HG03196 (cell line): ENCODE measurements around the gene S100A9.
"Not testable (repeated sequence)": the region's sequence is repeated elsewhere in the genome, so short reads cannot be mapped to it uniquely, and the experiment has no call there.

Source experiments
- ATAC-seq: cut with Tn5 transposase; IDR thresholded peaks from one replicate; pipeline ENCODE4 v1.9.1; 2021; ENCODE audit not compliant: unreplicated experiment

Gene S100A9

GRCh38 chr1:153343811-153344717 lies 13.6 kb upstream of the S100A9 start:
- ATAC-seq, result no peak

DNA sequence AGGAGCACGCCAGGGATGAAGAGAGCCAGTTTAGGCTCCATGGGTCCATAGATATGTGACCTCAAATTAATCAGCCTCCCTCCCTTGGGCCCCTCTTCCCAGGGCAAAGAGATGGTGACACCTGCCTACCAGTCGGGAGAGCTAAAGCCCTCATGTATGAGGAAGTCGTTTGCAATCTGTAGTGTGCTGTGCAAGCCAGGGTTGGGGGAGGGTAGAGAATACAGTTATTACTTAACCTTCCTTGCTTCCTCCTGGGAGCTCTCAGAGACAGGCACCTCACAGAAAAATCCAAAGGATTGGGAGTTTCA lies 13.0 kb upstream of the S100A9 start:
- no peak for ATAC-seq

GRCh38 chr1:153345187-153346076 lies 12.2 kb upstream of the S100A9 start:
- ATAC-seq, result no peak

- no peak for ATAC-seq
These were observed 11.5 kb upstream of the S100A9 start for GRCh38 chr1:153346077-153346723.

GRCh38 chr1:153347049-153347448 lies 10.6 kb upstream of the S100A9 start:
- ATAC-seq, result not testable (repeated sequence)

GRCh38 chr1:153347856-153348255 lies 9.8 kb upstream of the S100A9 start:
- ATAC-seq, result no peak

- no peak for ATAC-seq
These were observed 8.9 kb upstream of the S100A9 start, which contains the start of gene PGLYRP4 for GRCh38 chr1:153348511-153349362. TSS of gene PGLYRP4 (minus strand) at chr1:153348841. CDS start at chr1:153347932, 909 bp downstream.

- no peak for ATAC-seq
These were observed 8.0 kb upstream of the S100A9 start for GRCh38 chr1:153349363-153350320.

DNA sequence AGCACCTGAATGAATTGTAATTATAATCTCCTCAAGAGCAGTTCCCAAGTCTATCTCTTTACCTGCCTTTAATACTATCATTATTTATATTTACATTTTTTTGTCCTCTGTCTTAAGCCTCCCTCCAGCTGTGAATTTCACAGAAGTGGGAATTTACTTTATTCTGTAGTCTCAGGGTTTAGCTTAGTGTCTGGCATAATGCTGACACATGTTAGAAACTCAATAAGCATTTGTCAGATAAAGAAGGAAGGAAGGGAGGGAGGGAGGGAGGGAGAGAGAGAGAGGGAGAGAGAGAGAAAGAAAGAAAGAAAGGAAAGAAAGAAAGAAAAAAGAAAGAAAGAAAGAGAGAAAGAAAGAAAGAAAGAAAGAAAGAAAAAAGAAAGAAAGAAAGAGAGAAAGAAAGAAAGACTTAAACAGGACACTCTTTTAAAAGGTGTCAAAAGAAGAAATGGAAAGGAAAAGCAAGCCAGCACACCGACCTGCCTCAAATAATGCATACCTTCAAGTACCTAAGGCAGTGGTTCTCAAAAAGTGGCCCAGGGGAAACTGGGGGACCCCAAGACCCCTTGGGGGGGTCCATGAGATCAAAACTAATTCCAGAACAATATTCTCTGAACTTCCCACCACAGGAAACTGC lies 7.2 kb upstream of the S100A9 start:
- no peak for ATAC-seq

GRCh38 chr1:153352523-153352922 lies 5.1 kb upstream of the S100A9 start:
- ATAC-seq, result no peak

DNA sequence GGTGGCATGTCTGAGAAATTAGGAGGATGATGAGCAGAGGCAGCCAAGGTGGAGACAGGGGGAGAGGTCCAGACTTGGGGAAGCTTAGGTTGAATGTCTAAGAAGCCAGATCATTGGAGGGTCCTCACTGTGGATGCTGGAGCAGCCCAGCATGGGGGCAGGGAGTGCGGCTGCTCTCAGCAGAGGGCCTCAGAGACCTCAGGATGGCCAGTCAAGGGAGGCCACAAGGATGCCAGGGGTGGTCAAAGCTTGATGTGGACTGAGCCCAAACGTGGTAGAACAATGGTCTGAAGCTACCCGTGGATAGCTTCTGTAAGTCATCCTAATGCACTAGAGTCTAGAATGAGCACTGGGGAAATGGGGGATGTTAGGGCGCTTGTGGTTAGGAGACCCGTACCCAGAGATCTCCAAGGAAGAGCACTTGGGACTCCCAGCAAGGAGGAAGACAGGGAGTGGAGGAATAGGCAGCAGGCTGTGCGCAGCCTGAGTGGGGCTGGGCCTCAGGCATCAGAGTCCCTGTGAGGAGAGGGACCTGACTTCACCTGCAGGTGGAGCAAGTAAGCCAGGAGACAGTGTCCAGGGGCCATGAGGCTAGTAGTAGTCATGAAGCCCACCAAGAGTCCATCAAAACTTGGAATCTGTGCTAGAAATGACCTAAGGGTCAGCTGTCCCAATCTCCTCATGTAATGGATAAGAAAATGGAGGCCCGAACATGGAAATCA lies 4.3 kb upstream of the S100A9 start:
- no peak for ATAC-seq

- ATAC-seq, result no peak
These were observed 3.0 kb upstream of the S100A9 start for GRCh38 chr1:153354515-153355193.

GRCh38 chr1:153355445-153356071 lies 2.1 kb upstream of the S100A9 start:
- no peak for ATAC-seq

DNA sequence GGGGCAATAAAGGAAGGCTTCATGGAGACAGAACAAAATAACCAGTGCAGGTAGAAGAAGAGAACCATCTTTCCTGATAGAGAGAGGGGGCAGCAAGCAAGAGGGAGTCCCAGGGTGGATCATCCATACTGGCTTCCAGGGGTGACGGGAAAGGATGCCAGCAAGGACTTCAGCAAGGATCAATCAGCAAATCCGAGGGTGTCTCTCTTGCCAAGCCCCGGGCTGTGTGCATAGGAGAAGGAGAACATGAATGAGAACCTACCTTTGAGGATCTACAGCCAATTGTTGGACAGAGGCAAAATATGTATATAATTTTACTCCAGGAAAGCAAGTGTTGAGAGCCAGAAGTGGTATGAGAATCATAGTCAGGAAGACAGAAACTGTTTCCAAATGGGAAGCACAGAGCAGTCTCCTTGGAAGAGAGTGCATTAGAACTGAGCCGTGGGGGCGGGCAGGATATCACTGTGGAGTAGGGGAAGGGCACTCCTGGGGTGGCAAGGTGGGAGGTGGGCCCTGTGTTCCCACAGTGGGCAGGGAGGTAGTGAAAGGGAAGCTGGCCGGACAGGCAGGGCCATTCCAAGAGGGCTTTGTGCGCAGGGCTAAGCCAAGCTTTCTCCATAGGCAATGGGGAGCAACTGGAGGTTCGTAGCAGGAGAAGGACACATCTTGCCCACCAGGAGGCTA lies 1.1 kb upstream of the S100A9 start:
- no peak for ATAC-seq

- no peak for ATAC-seq
These were observed 390 bp upstream of the S100A9 start for GRCh38 chr1:153357076-153357852.

DNA sequence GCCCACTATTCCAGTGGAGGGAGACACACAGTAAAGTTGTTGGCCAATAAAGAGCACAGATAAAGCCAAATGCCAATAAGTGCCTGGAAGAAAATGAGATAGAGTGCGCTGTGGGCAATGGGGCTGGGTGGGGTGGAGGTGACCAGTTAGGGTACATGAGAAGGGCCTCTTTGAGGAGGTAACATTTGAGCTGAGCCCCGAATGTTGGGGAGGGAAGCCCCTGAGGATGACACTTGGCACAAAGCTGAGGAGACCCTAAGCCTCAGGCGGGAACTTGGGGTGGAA lies 979 bp downstream of the S100A9 start:
- ATAC-seq, result no peak
